Keratinocyte (primary cell): Measurements from ENCODE around the gene AGAP5.

ENCODE experiments used
- EZH2 ChIP-seq: IDR thresholded peaks from one replicate; pipeline ENCODE4 v1.6.1; 2012; ENCODE audit warnings: inconsistent platforms, mild to moderate bottlenecking, low read length, moderate library complexity
- TF ChIP-seq, protein P1 (sequence below), 3 experiments: IDR thresholded peaks in 1 of 3; conservative IDR thresholded peaks in 1 of 3; optimal IDR thresholded peaks in 1 of 3; 2 replicates in 2 of 3; 3 replicates in 1 of 3; pipeline versions ENCODE3 to v1.5.1; 2011; ENCODE audit warnings: low read length in 3 of 3, mild to moderate bottlenecking in 3 of 3, moderate library complexity in 2 of 3, control low read depth in 1 of 3, inconsistent platforms in 1 of 3; ENCODE audit not compliant: insufficient read depth in 2 of 3; ENCODE audit errors: extremely low read depth in 1 of 3

DNA sequence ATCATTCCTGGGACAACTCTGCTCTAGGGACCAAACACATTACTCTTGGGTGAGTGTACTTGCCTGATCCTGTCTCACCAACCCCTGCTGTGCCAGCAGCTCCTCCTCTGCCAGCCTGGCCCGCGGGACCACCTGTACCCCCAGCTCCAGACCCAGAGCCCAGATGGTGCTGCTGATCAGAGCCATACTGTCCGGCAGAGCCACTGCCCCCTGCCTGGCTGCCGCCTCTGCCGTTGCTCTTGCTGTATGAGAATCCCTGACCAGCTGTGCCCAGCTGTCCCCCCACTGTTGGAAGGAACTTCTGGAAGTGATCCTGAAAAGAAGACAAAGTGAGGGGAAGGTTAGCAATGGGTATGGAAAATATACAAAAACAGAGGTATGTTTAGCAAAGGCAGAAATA lies 63.5 kb downstream of the AGAP5 start:
- TF ChIP-seq, protein P1, sequence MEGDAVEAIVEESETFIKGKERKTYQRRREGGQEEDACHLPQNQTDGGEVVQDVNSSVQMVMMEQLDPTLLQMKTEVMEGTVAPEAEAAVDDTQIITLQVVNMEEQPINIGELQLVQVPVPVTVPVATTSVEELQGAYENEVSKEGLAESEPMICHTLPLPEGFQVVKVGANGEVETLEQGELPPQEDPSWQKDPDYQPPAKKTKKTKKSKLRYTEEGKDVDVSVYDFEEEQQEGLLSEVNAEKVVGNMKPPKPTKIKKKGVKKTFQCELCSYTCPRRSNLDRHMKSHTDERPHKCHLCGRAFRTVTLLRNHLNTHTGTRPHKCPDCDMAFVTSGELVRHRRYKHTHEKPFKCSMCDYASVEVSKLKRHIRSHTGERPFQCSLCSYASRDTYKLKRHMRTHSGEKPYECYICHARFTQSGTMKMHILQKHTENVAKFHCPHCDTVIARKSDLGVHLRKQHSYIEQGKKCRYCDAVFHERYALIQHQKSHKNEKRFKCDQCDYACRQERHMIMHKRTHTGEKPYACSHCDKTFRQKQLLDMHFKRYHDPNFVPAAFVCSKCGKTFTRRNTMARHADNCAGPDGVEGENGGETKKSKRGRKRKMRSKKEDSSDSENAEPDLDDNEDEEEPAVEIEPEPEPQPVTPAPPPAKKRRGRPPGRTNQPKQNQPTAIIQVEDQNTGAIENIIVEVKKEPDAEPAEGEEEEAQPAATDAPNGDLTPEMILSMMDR (optimal IDR thresholded peaks at IDR 0.05 in 1 of 3, IDR thresholded peaks at IDR 0.05 in 1 of 3, conservative IDR thresholded peaks at IDR 0.05 in 1 of 3; ENCODE audit: extremely low read depth in 1 of 3, insufficient read depth in 2 of 3, low read length in 3 of 3), result no peak
- no peak for TF ChIP-seq EZH2
